D341Med (cell line): ENCODE measurements around the gene CALHM3.
"Not testable (repeated sequence)": the region's sequence is repeated elsewhere in the genome, so short reads cannot be mapped to it uniquely, and the experiment has no call there.

Source experiments
- DNase-seq: peaks from one replicate; pipeline ENCODE4 v3.0.0; 2012; ENCODE audit warnings: low spot score

Gene CALHM3

DNA sequence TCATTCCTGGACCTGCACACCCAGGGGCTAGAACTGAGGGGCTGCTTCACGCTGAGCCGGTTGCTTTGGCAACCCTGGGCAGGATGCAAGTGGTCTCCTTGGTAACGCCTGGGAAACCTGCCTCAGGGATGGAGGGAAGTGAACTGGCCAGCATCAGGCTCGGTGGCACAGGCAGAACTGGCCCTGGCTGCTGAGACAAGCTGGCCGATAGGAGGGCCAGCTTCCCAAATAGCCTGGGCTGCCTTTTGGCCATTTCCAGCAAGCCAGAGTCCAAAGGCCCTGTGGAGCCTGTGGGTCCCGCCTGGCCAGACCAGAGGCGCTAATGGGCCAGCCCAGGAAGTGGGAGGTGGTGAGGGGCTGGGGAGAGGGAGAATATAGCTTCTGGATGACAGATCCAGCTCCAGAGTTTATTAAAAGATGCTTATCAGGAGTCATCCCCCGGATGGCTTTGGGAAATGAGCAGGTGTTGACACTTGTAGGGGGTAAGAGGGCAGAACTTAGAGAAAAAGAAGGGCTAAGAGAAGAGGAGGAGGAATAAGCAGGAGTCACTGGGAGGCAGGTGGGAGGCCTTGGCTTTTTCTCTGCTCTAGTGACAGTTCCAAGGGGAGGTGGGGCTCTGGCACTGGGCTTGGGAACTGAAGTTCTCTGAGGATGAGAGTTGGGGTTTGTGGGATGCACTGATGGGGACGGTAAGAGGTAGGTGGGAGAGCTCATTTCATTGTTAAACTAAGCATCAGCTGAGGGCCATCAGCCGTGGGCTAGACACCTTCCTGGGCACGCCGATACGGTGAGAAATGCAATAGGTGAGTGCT, 24.0 kb upstream of the CALHM3 start:
- no peak for DNase-seq

DNA sequence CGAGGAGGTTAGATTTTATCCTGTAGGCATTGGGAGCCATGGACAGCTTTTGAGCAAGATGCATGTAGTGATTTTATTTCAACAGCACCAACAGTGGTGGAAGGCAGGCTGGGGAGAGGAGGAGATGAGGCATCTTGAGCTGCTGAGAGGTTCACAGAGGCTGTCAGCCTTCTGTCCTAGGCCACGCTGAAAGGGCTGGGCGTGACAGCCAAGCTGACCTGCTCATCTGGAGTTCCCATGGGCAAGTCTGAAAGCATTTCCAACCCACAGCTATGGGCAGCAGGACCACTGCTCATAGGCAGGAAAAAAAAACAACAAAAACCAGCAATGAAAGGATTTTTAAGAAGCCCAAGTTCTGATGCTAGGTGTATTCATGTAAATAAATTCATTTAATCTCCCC, 22.1 kb upstream of the CALHM3 start:
- no peak for DNase-seq

- DNase-seq: no peak
These were observed 21.4 kb upstream of the CALHM3 start for GRCh38 chr10:103500481-103500880.

DNA sequence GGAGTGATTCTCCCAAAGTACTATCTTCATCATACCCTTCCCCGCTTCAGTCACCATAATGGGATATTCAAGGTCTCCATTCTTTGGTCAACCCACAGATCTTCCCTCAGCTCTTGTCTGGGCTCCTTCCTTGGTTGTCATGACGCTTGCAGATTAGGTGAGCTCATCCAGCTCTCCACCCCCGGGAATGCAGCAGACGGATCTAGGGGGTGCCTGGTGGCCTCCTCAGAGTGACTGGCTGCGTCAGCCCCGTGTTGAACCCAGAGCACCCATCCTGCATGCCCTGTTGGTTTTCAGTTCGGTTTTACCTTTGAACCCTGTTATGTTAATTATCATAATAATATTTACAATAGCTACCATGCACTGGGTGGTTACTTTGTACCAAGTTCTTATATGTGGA, 20.8 kb upstream of the CALHM3 start:
- DNase-seq: no peak

- DNase-seq: no peak
These were observed 20.0 kb upstream of the CALHM3 start for GRCh38 chr10:103498936-103499638.

- no peak for DNase-seq
These were observed 18.3 kb upstream of the CALHM3 start for GRCh38 chr10:103497161-103497915.

DNA sequence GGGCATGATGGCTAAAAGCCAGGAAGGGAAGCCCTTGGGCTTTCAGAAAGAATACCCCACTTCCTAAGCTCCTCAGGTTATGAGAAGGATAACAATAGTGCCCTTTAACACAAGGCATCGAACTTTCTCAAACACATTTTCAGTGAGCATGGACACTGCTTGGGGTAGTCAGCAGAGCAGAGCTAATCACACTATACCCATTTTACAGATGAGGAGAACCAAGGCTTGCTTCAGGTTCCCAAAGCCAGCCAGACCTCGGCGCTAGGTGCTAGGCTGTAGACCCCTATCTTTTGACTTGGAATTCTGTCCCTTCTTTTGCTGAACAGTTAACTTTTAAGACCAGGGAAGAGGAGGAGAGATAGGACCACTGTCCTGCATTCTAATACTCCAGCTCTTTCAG, 16.3 kb upstream of the CALHM3 start:
- no peak for DNase-seq

DNA sequence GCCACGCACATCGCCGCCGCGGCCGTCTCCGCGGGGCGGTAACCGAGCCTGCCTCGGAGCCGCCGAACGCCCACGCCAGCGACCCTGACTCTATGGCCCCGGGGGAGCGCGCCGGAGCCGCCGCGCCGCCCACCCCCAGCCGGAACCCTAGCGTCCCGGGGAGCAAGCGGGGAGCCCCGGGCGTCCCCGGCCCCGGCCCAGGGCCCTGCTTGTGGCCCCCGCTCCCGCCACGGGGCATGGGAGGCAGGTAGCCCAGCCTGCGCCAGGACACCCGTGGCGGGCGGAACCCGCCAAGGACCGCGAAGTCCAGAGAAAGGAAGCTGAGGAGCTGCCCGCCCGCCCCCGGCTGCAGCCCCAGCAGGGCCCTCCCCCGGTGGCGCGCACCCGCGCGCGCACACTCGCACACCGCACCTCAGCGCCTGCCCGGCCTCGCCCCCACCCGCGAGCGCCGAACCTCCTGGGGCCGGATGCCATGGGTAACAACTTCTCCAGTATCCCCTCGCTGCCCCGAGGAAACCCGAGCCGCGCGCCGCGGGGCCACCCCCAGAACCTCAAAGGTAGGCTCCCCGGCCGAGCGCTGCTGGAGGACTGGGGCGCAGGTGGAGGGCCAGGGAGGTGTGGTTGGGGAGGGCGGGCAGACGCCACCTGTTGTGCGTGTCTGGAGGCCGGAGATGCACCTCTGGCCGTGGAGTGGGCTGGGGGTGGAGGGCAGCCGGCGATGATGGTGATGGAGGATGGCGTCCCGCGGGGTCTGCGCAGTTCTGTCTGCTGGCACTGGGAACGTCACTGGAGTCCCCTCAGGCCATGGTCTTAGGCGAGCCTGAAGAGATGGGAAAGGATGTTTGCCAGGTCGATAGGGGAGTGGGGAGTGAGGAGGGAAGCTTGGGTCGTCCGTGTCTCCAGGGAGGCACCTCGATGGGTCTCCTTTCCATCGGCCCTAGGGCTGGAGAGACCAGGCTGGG, 15.2 kb upstream of the CALHM3 start:
- peak; percentile 40 for DNase-seq

DNA sequence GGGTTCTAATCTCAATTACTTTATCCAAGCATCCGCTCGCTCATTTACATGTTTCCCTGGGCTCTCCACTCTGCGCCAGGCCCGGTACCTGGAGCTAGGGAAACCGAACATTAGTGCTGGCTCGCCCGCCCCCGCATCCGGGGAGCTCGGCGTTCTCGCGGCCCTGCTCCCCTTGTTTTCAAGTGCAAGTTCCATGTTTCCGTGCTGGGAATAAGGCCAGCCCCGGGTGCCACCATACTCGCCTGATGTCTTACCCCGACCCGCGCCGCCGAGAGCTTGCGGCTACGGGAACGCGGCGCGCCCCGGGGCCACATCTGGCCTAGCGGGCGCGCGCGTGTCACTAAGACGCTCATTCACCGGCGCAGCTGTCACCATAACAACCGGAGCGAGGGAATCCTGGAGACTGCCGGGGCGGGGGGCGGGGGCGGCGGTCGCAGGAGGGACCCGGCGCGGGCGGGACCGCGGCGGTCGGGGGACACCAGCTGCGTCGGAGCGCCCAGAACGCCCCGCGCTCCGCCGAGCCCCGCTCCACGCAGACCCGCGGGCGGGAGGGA, 14.4 kb upstream of the CALHM3 start, which contains the start of gene NEURL1:
Gene NEURL1 (plus strand): TSS at position 344 of the 554 bp plus-strand sequence. CDS start 683 bp downstream, outside the sequence.
- peak; percentile 52 for DNase-seq

GRCh38 chr10:103492655-103493261, 13.7 kb upstream of the CALHM3 start:
- no peak for DNase-seq

DNA sequence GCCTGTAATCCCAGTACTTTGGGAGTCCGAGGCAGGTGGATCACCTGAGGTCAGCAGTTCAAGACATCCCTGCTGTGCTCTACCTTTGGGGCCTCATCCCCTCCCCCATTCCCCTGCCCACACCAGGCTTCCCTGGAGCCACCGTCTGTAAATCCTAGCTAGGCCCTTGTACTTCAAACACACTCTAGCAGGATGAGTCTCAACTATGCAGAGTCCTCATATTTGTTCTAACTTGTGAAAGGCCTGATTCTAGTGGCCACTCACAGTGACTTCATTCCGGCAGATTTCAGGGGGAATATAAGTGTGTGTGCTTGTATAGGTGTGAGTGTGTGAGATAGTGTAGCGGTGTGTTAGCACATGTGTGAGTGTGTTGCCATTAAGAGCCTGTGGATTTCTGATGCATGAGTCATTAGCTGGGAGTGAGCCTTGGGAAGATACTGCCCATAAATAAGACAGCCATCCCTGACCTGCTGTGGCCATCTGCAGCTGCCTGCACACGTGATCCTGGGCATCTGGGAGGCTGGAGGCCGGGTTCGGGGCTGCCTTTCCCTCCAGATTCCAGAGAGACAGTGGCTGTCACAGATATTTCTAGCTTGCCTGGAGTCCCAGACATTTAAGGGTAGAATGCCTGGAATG, 12.8 kb upstream of the CALHM3 start:
- DNase-seq: no peak

DNA sequence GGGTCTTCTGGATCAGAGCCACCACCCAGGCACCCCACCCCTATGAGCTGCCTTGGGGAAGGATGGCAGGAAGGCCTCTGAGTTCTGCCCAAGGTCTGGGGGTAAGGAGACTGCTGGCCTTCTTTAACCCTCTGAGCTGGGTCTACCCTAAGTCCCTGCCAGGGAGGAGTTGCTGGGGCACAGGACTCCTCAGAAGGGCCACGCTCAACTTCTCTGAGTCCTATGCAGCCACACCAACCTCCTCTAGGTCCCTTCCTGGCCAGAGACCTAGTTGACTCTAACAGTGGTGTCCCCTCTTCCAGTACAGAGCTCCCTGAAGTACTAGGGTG, 11.9 kb upstream of the CALHM3 start:
- no peak for DNase-seq

DNA sequence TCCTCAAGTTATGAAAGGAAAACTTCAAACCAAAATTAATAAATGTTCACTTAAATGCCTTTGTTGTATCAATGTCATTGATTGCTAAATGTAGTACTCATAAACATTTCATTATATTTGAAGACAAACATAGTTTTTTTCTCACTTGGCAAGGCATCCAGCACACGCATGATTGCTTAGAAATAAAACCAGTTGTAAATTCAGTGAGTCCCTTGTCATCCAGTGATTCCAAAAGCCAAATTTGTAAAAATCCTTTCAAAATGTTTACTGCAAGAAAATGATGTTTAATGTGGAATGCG, 8.3 kb upstream of the CALHM3 start:
- DNase-seq: no peak

- DNase-seq: not testable (repeated sequence)
These were observed 7.8 kb upstream of the CALHM3 start for GRCh38 chr10:103486635-103487409.

DNA sequence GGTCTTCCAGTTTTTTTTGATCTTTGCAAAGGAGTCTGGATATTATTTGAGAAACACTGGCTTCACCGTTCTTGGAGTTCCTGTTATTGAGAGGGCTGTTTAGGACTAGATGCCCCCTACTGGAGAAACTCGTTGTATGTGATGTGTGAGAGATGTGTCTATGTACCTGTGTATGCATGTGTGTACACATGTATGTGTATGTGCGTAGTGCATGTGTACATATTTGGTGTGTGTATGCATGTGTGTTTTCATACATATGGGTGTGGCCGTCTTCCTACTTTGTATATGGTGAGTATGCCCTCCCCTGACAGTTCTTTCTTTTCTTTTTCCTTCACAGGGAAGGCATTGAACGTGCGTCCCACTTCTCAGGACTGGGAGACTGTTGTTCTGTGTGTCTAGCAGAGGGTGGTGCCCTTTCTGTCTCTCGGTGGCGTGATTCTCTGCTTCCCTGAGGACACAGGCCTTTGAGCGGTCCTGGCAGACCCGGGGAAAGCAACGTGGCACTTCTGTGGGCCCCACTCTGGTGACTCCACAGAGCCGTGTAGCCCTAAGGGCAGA, 3.0 kb upstream of the CALHM3 start:
- no peak for DNase-seq

- DNase-seq: no peak
These were observed 1.5 kb upstream of the CALHM3 start for GRCh38 chr10:103480521-103480920.

- no peak for DNase-seq
These were observed 369 bp downstream of the CALHM3 start for GRCh38 chr10:103478671-103479070.

DNA sequence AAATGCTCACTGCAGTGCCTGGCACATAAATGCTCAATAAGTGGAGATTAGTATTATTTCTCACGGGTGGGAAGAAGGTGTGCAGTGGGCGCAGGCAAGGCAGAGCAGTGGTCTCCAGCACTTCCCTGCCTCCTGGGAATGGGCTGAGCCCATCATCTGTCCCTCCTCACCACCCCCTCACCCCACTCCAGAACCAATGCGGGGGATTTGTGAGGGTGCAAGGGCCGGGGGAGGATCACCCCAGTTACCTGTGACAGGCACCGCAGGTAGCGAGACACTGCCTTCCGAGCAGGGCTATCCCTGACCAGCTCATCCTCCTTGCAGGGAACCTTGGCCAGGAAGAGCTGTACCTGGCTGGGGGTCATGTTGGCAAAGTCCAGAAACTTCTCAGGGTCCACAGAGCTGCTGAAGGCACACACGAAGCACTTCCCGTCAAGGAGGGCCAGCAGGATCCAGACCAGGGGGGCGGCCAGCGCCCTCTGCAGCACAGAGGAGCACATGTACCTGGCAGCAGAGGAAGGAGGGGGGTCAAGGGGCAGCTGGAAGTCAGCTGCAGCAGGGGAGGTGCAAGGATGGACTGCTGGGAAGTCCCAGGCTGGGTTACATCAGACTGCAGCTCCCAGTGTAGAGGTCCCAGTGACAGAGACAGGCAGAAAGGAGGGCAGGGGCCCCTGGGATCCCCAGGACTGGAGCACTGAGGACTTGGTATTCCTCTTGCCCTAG, 2.8 kb downstream of the CALHM3 start:
- no peak for DNase-seq

DNA sequence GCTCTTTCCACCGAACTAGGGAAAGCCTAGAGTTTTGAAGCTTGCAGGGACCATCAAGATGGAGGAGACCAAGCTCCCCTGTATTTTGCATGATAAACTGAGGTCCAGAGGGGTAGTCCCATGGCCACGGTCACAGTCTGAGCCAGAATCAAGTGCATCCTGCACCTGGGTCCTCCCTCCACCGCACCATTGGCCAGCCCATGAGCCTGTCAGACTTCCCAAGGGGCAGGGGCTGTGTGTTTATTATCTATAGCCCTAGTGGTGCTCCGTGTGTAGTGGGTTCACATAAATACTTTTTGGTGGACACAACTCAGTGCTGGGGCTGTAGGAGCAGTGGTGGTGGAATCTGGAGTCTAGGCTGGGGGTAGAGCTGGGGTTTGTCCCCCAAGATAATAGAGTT, 3.6 kb downstream of the CALHM3 start:
- no peak for DNase-seq
